ENCODE data around the gene XDH. TPM values are rescaled to one million over a fixed set of nuclear protein-coding genes. Genes with fewer than 3 reads are reported as not detected.

Gene XDH
- total RNA-seq, 1 donor from 2014 or later: 7.5 TPM

DNA sequence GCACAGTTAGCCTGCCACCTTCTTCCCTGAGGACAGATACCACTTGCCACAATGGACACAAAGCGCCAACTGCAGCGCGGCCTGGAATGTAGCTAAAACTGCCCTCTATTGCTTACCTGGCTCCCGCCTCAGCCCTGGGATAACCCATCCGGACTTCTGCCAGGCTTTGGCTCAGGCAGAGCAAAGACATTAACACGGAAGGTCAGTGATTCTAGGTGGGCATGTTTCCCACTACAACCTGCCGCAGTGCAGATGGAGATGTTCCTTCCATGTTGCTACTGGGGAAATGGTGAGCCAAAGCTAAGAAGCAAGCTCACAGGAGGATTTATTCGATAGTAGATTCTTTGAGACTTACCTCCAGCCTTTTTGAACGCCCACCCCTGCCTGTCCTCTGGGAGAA is 74.8 kb downstream of the XDH start:
- no peaks in the 10 kb centered on the region for H3F3A ChIP-seq (ENCODE audit: low read depth)
- TF ChIP-seq EZH2phosphoT487 (IDR thresholded peaks at IDR 0.05) (no peak), EZH2 (IDR thresholded peaks at IDR 0.05) (no peak), CTCF (IDR thresholded peaks at IDR 0.05) (no peak)
- H3K27me3 Mint-ChIP-seq (ENCODE audit: insufficient read depth, low read depth): no peaks in the 10 kb centered on the region
- H2AFZ ChIP-seq (replicated peaks): no peak overlapping the region
- no peaks in the 10 kb centered on the region for H3K4me1 ChIP-seq
- H3K36me3 Mint-ChIP-seq: no peaks in the 10 kb centered on the region
- H3K4me3 Mint-ChIP-seq: no peak overlapping the region
- H3K9me3 Mint-ChIP-seq: no peaks in the 10 kb centered on the region
- H3K36me3 ChIP-seq: no peaks in the 10 kb centered on the region
- H3K27ac ChIP-seq: no peak overlapping the region
- no peak overlapping the region for H3K9ac ChIP-seq
- no peaks in the 10 kb centered on the region for H3K9me3 ChIP-seq (ENCODE audit: low read depth)
- DNase-seq (ENCODE audit: low spot score): no peak
- H3K4me3 ChIP-seq: no peak overlapping the region
- no peaks in the 10 kb centered on the region for H3K27me3 ChIP-seq
- no peaks in the 10 kb centered on the region for H3K4me1 Mint-ChIP-seq
- H3K79me2 ChIP-seq (ENCODE audit: low read depth): no peaks in the 10 kb centered on the region
- peak overlapping the region; percentile 41 for H3K27ac Mint-ChIP-seq
- H4K20me1 ChIP-seq (ENCODE audit: low read depth): no peaks in the 10 kb centered on the region
- H3K4me2 ChIP-seq: no peak overlapping the region

- Mint-ChIP-seq H3K4me1 (no peaks in the 10 kb centered on the region), H3K36me3 (no peaks in the 10 kb centered on the region), H3K4me3 (no peak overlapping the region), H3K27me3 (ENCODE audit: insufficient read depth, low read depth) (no peaks in the 10 kb centered on the region), H3K9me3 (no peaks in the 10 kb centered on the region), H3K27ac (no peak overlapping the region)
- Histone ChIP-seq H3K79me2 (ENCODE audit: low read depth) (no peaks in the 10 kb centered on the region), H2AFZ (replicated peaks) (no peak overlapping the region), H3K27ac (no peak overlapping the region), H3K27me3 (no peaks in the 10 kb centered on the region), H4K20me1 (ENCODE audit: low read depth) (no peaks in the 10 kb centered on the region), H3K4me2 (no peak overlapping the region), H3F3A (ENCODE audit: low read depth) (no peaks in the 10 kb centered on the region), H3K36me3 (no peaks in the 10 kb centered on the region), H3K9me3 (ENCODE audit: low read depth) (no peaks in the 10 kb centered on the region), H3K4me1 (no peaks in the 10 kb centered on the region), H3K9ac (no peak overlapping the region), H3K4me3 (no peak overlapping the region)
- no peak for TF ChIP-seq EZH2 (IDR thresholded peaks at IDR 0.05)
- TF ChIP-seq EZH2phosphoT487 (IDR thresholded peaks at IDR 0.05): no peak
- no peak for TF ChIP-seq CTCF (IDR thresholded peaks at IDR 0.05)
- DNase-seq (ENCODE audit: low spot score): no peak
These were observed 76.7 kb downstream of the XDH start for GRCh38 chr2:31337860-31338259.

DNA sequence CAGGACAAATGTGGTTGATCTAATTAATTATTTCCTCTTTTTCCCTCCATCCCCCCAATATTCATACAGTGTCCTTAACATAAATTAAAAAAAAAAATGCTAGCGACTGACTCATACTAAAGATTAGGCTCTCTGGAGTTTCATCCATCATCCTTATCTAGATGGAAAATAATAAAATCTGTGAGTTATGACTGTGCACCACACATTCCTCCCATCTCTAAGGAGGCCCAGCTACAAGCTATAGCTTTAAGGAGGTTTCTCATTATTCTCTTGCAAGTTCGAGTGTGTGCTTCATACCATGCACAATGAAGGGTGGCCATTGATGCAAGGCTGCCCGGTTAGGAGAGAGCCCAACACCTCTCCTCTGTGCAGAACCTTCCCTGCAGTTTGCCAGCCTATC is 77.3 kb downstream of the XDH start:
- Histone ChIP-seq H3K4me2 (no peak overlapping the region), H2AFZ (replicated peaks) (no peak overlapping the region), H3K79me2 (ENCODE audit: low read depth) (no peaks in the 10 kb centered on the region), H3K27me3 (no peaks in the 10 kb centered on the region), H3K36me3 (no peaks in the 10 kb centered on the region), H3K27ac (no peak overlapping the region), H3F3A (ENCODE audit: low read depth) (no peaks in the 10 kb centered on the region), H3K9ac (no peak overlapping the region), H3K9me3 (ENCODE audit: low read depth) (no peaks in the 10 kb centered on the region), H3K4me1 (no peaks in the 10 kb centered on the region), H3K4me3 (no peak overlapping the region), H4K20me1 (ENCODE audit: low read depth) (no peaks in the 10 kb centered on the region)
- Mint-ChIP-seq H3K4me3 (no peak overlapping the region), H3K27ac (no peak overlapping the region), H3K27me3 (ENCODE audit: insufficient read depth, low read depth) (no peaks in the 10 kb centered on the region), H3K36me3 (no peaks in the 10 kb centered on the region), H3K9me3 (no peaks in the 10 kb centered on the region), H3K4me1 (no peaks in the 10 kb centered on the region)
- no peak for DNase-seq (ENCODE audit: low spot score)
- TF ChIP-seq EZH2phosphoT487 (IDR thresholded peaks at IDR 0.05) (no peak), CTCF (IDR thresholded peaks at IDR 0.05) (no peak), EZH2 (IDR thresholded peaks at IDR 0.05) (no peak)
